ENCODE measurements around the gene PLEKHA6.

PLEKHA6 gene

GRCh38 chr1:204192589-204193352, 167.0 kb downstream of the PLEKHA6 start:
- peak; percentile 49 for DNase-seq (ENCODE audit: low read depth, low spot score)

DNA sequence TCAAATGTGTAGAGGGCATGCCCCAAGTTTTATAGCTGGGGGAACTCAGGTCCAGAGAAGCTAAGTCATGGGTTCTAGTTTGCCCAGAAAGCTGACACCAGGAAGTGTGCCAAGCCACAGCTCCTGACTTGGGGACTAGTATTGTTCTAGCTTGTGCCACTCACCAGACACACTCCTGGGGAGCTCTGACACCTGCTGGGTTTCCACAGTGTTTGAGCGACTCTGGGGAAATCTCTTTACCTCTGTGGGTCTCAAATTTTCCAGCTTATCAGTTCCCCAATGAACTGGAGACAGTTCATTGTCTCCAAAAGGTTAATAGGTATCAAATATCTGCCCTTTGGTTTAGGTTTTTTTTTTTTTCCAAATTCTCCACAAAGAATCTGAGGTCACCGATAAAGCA, 167.7 kb downstream of the PLEKHA6 start:
- no peak for DNase-seq (ENCODE audit: low read depth, low spot score)

- peak; percentile 60 for DNase-seq (ENCODE audit: low read depth, low spot score)
These were observed 168.3 kb downstream of the PLEKHA6 start for GRCh38 chr1:204191456-204191855.

- DNase-seq (ENCODE audit: low read depth, low spot score) = peak; percentile 41
These were observed 169.2 kb downstream of the PLEKHA6 start for GRCh38 chr1:204190212-204191211.

DNA sequence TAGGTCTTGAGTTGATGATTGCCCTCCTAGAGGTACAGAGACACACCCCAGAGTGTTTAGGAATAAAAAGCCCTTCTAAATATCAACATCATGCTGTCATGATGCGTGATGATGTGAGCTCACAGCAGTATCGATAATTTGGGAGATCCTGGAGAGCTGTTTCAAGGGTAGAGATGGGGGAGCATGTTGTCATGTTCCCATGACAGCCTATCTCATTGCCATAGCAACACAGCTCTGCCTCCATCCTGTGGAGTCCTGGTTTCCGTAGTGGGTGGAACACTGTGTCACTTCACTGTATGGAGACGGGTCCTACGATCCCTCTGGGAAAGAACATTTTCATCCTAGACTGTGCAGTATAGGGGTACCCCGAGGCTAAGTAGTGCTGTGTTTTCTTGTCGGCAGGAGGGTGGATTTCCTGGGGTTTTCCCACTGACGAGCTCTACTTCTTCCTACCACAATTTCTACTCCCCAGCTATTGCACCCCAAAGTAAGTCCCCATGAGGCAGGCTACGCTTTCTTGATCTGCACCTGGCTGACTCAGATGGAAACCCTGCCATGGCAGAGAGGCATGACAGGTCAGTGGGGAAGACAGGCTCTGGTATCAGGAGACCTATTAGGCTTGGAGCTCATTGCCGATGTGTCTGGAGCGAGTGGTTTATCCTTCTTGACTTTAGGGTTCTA, 170.6 kb downstream of the PLEKHA6 start:
- no peak for DNase-seq (ENCODE audit: low read depth, low spot score)

DNA sequence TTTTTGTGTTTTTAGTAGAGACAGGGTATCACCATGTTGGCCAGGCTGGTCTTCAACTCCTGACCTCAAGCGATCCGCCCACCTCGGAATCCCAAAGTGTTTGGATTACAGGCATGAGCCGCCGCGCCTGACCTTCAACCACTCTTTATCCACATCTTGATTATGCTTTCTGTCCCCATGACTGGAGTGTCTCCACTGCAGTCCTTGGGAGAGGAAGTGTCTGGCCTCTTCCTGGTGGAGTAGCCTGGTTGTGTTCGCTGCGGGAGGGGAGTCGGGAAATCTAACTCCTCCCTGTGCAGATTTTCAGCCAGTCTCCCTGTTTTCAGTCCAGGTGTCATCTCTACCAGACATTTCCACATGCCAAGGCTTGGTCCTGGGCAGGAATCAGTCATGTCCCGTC, 173.1 kb downstream of the PLEKHA6 start:
- DNase-seq (ENCODE audit: low read depth, low spot score) = no peak

GRCh38 chr1:204181116-204181515, 178.6 kb downstream of the PLEKHA6 start:
- no peak for DNase-seq (ENCODE audit: low read depth, low spot score)

- no peak for DNase-seq (ENCODE audit: low read depth, low spot score)
These were observed 179.6 kb downstream of the PLEKHA6 start for GRCh38 chr1:204180133-204180532.

DNA sequence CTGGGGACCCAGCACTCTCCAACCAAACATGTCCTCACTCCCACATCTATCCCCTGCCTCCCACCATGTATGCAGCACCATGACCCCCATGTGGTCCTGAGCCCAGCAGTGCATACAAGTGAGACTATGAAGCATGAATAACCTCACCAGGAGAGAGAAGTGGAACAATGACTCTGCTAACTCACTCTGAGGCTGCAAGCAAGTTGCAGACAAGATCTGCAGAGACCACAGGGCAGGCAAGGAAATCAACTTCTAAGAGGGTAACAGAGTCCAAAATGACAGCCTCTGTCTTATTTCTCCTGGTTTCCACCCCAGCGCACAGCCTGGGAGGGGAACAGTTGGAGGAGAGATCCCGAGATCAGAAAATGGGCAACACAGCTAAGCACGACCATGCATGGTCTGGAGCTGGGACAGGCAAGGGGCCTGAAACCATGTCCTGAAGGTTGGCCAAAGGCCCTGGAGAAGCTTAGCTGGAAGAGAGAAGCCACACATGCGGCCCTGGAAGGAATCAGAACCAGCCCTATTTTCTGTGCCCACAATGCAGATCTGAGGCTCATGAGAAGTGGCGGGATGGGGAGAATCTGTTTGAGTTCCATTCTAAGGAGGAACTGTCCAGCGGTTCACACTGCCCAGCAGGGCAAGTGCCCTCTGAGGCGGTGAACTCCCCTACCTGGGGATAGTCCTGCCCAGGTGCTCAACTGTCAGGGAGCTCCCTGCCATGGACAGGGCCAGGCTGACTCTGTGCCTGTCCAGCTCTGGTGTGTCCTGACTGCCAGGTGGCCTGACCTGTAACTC, 181.0 kb downstream of the PLEKHA6 start:
- no peak for DNase-seq (ENCODE audit: low read depth, low spot score)

GRCh38 chr1:204177133-204177532, 182.6 kb downstream of the PLEKHA6 start:
- no peak for DNase-seq (ENCODE audit: low read depth, low spot score)

- no peak for DNase-seq (ENCODE audit: low read depth, low spot score)
These were observed 183.7 kb downstream of the PLEKHA6 start for GRCh38 chr1:204176049-204176448.

- no peak for DNase-seq (ENCODE audit: low read depth, low spot score)
These were observed 184.8 kb downstream of the PLEKHA6 start for GRCh38 chr1:204174958-204175357.

DNA sequence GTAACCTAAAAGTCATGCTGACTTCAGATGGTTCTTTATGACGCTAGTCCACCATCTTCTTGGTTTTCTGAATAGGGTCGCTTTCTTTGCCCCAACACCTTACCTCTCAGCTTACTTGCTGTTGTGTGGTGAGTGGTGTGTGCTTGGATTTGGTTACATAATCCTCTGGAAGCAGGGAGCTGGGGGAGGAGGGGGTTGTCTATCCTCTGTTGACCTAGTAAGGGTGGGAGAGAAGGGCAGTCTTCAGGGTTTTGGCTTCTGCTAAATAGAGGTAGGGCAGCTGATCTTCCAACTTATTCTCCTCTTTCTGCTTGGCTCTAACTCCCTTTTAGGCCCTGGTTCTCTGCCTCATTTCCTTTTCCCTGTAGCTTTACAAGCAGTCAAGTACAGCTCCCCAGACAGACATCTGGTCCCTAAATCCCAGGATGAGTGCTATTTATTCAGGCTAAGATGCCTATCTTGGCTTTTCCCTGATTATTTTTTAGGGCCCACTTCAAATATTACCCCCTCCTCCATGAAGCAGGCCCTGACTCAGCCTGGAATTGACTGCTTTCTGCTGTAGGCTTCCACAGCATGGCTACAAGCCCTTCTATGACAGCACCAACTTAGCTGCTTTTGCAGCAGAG, 187.2 kb downstream of the PLEKHA6 start:
- no peak for DNase-seq (ENCODE audit: low read depth, low spot score)

GRCh38 chr1:204171751-204172178, 188.0 kb downstream of the PLEKHA6 start:
- DNase-seq (ENCODE audit: low read depth, low spot score) = peak; percentile 41

GRCh38 chr1:204170494-204171155, 189.1 kb downstream of the PLEKHA6 start:
- no peak for DNase-seq (ENCODE audit: low read depth, low spot score)

- no peak for DNase-seq (ENCODE audit: low read depth, low spot score)
These were observed 189.9 kb downstream of the PLEKHA6 start for GRCh38 chr1:204169858-204170257.

Data from astrocyte of the hippocampus (primary cell).